CD4-positive, alpha-beta memory T cell (primary cell): ENCODE data around the gene MOGAT1. TPM values are rescaled to one million over a fixed set of nuclear protein-coding genes. Genes with fewer than 3 reads are reported as not detected.

Experiments
- CTCF ChIA-PET: fragments of 350-600 bp; sonication (Branson Sonifier 250); formaldehyde crosslinking; loops from one replicate; lab custom pipeline; 2021; ENCODE audit warnings: inconsistent platforms; ENCODE audit not compliant: partially characterized antibody; lab: Charles Lee
- POLR2A ChIA-PET: fragments of 350-600 bp; sonication (Branson Sonifier 250); formaldehyde crosslinking; loops from one replicate; lab custom pipeline; 2021; ENCODE audit not compliant: partially characterized antibody; lab: Charles Lee
- DNase-seq, 5 donors: peaks; one replicate each; pipeline versions ENCODE4 v3.0.0 to v3.0.0-alpha.2; 2020 to 2022; ENCODE audit warnings: mixed read lengths in 1 of 5
- H3K27ac ChIP-seq: one replicate; pipeline ENCODE4 v1.7.0; 2013; ENCODE audit warnings: low read depth, low read length
- H3K27me3 ChIP-seq: 2 replicates; pipeline ENCODE4 v1.7.0; 2013; ENCODE audit warnings: mild to moderate bottlenecking, low read length, moderate library complexity; ENCODE audit not compliant: insufficient read depth
- H3K36me3 ChIP-seq: 2 replicates; pipeline ENCODE4 v1.7.0; 2013; ENCODE audit warnings: mild to moderate bottlenecking, low read length, moderate library complexity; ENCODE audit not compliant: insufficient read depth
- H3K4me1 ChIP-seq: 2 replicates; pipeline ENCODE4 v1.7.0; 2013; ENCODE audit warnings: mild to moderate bottlenecking, low read length, moderate library complexity; ENCODE audit not compliant: insufficient read depth
- H3K4me3 ChIP-seq, 2 donors: one replicate each; pipeline ENCODE4 v1.7.0; 2013; ENCODE audit warnings: low read length in 2 of 2, mild to moderate bottlenecking in 1 of 2
- H3K9me3 ChIP-seq, 2 donors: one replicate each; pipeline ENCODE4 v1.7.0; 2013; ENCODE audit warnings: low read length in 2 of 2, control low read depth in 1 of 2; ENCODE audit not compliant: control insufficient read depth in 1 of 2
- H3K27ac Mint-ChIP-seq, 7 donors: one replicate each; pipeline ENCODE4 v1.8.0; 2020 to 2021; ENCODE audit warnings: mixed read lengths in 7 of 7, mild to moderate bottlenecking in 6 of 7, inconsistent platforms in 3 of 7, moderate library complexity in 3 of 7
- H3K27me3 Mint-ChIP-seq, 2 donors: one replicate each; pipeline ENCODE4 v1.8.0; 2020 to 2021; ENCODE audit warnings: mixed read lengths in 2 of 2
- H3K36me3 Mint-ChIP-seq, 2 donors: one replicate each; pipeline ENCODE4 v1.8.0; 2020 to 2021; ENCODE audit warnings: mixed read lengths in 2 of 2, inconsistent platforms in 1 of 2, mild to moderate bottlenecking in 1 of 2
- H3K4me1 Mint-ChIP-seq, 4 donors: one replicate each; pipeline ENCODE4 v1.8.0; 2020 to 2021; ENCODE audit warnings: mixed read lengths in 4 of 4, mild to moderate bottlenecking in 1 of 4
- H3K4me3 Mint-ChIP-seq, 8 donors: one replicate each; pipeline ENCODE4 v1.8.0; 2020 to 2021; ENCODE audit warnings: mixed read lengths in 8 of 8, mild to moderate bottlenecking in 7 of 8, moderate library complexity in 6 of 8, inconsistent platforms in 3 of 8
- H3K9me3 Mint-ChIP-seq, 8 donors: one replicate each; pipeline ENCODE4 v1.8.0; 2020 to 2021; ENCODE audit warnings: mixed read lengths in 8 of 8, mild to moderate bottlenecking in 5 of 8, inconsistent platforms in 3 of 8, moderate library complexity in 1 of 8
- intact Hi-C: fragments of 100-400 bp; cut with micrococcal nuclease; formaldehyde crosslinking; loops from one replicate; pipeline ENCODE4 v1.15.1; 2023
- polyA plus RNA-seq, 2 donors: library from polyadenylated mRNA; unstranded; fragments of 300-500 nt; fragmentation: Illumina TruSeq; gene quantifications; one replicate each; pipeline ENCODE4 v1.2.3, GENCODE V29; 2021
- total RNA-seq, 2 experiments: library from RNA; stranded (reverse); gene quantifications; one replicate each; pipeline ENCODE4 v1.2.3, GENCODE V29; 2021

The MOGAT1 gene
- total and polyA plus RNA-seq, 4 experiments from 2014 or later = not detected

GRCh38 chr2:222709191-222709891 is 37.9 kb downstream of the MOGAT1 start:
- intact Hi-C loops = loop anchor here (5.0 kb wide), 1 partner anchor 1573 kb away; no protein-coding TSS in a partner anchor
- Histone ChIP-seq H3K9me3 (no peaks in the 10 kb centered on the region), H3K4me1 (peaks cover 6% of the 10 kb centered on the region), H3K27me3 (no peaks in the 10 kb centered on the region), H3K27ac (no peak overlapping the region), H3K36me3 (no peaks in the 10 kb centered on the region), H3K4me3 (no peak overlapping the region)
- H3K27ac Mint-ChIP-seq = no peak overlapping the region
- POLR2A ChIA-PET = no interaction called here
- no peak for DNase-seq
- CTCF ChIA-PET = interaction anchor here (0.9 to 7.8 kb wide), 15 partner anchors 10 to 230 kb away, joined by 3 to 79 read pairs (median 5); no protein-coding TSS in a partner anchor
- no peak overlapping the region for H3K4me3 Mint-ChIP-seq
- peaks cover 0 to 2% (median 0%) of the 10 kb centered on the region in 8 donors for H3K9me3 Mint-ChIP-seq
- H3K4me1 Mint-ChIP-seq = no peaks in the 10 kb centered on the region
- H3K27me3 Mint-ChIP-seq = peaks cover 27 to 42% of the 10 kb centered on the region in 2 donors
- H3K36me3 Mint-ChIP-seq = no peaks in the 10 kb centered on the region

- peaks cover 0 to 2% (median 0%) of the 10 kb centered on the region in 8 donors for H3K9me3 Mint-ChIP-seq
- ChIA-PET POLR2A (no interaction called here), CTCF (interaction anchor here (1.0 to 1.7 kb wide), 4 partner anchors 10 to 201 kb away, joined by 3 to 5 read pairs (median 4); no protein-coding TSS in a partner anchor)
- H3K27me3 Mint-ChIP-seq = peaks cover 28 to 43% of the 10 kb centered on the region in 2 donors
- H3K27ac ChIP-seq = no peak overlapping the region
- no peak overlapping the region for H3K4me3 Mint-ChIP-seq
- no peaks in the 10 kb centered on the region for H3K36me3 ChIP-seq
- H3K36me3 Mint-ChIP-seq = no peaks in the 10 kb centered on the region
- H3K27me3 ChIP-seq = no peaks in the 10 kb centered on the region
- H3K4me1 ChIP-seq = peaks cover 6% of the 10 kb centered on the region
- intact Hi-C loops = no loop called here
- peaks cover 0 to 2% (median under 1%) of the 10 kb centered on the region in 4 donors for H3K4me1 Mint-ChIP-seq
- no peak for DNase-seq
- H3K27ac Mint-ChIP-seq = no peak overlapping the region
- no peak overlapping the region for H3K4me3 ChIP-seq
- no peaks in the 10 kb centered on the region for H3K9me3 ChIP-seq
These were observed 39.3 kb downstream of the MOGAT1 start for GRCh38 chr2:222710736-222711135.

- CTCF ChIA-PET = interaction anchor here (1.0 to 1.7 kb wide), 4 partner anchors 11 to 200 kb away, joined by 3 to 5 read pairs (median 4); no protein-coding TSS in a partner anchor
- no peak overlapping the region for H3K4me3 ChIP-seq
- no peak for DNase-seq
- H3K9me3 ChIP-seq = no peaks in the 10 kb centered on the region
- peaks cover 29 to 49% of the 10 kb centered on the region in 2 donors for H3K27me3 Mint-ChIP-seq
- no peaks in the 10 kb centered on the region for H3K36me3 ChIP-seq
- no peak overlapping the region for H3K27ac Mint-ChIP-seq
- no peaks in the 10 kb centered on the region for H3K36me3 Mint-ChIP-seq
- H3K4me3 Mint-ChIP-seq = no peak overlapping the region
- peaks cover 0 to 2% (median under 1%) of the 10 kb centered on the region in 4 donors for H3K4me1 Mint-ChIP-seq
- peaks cover 0 to 2% (median 0%) of the 10 kb centered on the region in 8 donors for H3K9me3 Mint-ChIP-seq
- no peak overlapping the region for H3K27ac ChIP-seq
- peaks cover 6% of the 10 kb centered on the region for H3K4me1 ChIP-seq
- POLR2A ChIA-PET = no interaction called here
- no peaks in the 10 kb centered on the region for H3K27me3 ChIP-seq
- intact Hi-C loops = no loop called here
These were observed 40.0 kb downstream of the MOGAT1 start for GRCh38 chr2:222711315-222711940.

GRCh38 chr2:222713002-222713401 is 41.5 kb downstream of the MOGAT1 start:
- Mint-ChIP-seq H3K4me1 (peaks cover 0 to 2% (median under 1%) of the 10 kb centered on the region in 4 donors), H3K27ac (no peak overlapping the region), H3K9me3 (peaks cover 0 to 2% (median 0%) of the 10 kb centered on the region in 8 donors), H3K36me3 (no peaks in the 10 kb centered on the region), H3K27me3 (peaks cover 29 to 38% of the 10 kb centered on the region in 2 donors), H3K4me3 (no peak overlapping the region)
- POLR2A ChIA-PET = no interaction called here
- Histone ChIP-seq H3K4me1 (peaks cover 2% of the 10 kb centered on the region), H3K36me3 (no peaks in the 10 kb centered on the region), H3K9me3 (no peaks in the 10 kb centered on the region), H3K4me3 (no peak overlapping the region), H3K27ac (no peak overlapping the region), H3K27me3 (no peaks in the 10 kb centered on the region)
- no peak for DNase-seq
- CTCF ChIA-PET = interaction anchor here (0.9 to 5.8 kb wide), 3 partner anchors 7 to 189 kb away, joined by 3 to 24 read pairs (median 3); no protein-coding TSS in a partner anchor
- intact Hi-C loops = no loop called here

GRCh38 chr2:222714361-222715241 is 43.1 kb downstream of the MOGAT1 start:
- Mint-ChIP-seq H3K4me1 (peaks cover 0 to 2% (median under 1%) of the 10 kb centered on the region in 4 donors), H3K4me3 (no peak overlapping the region), H3K27ac (no peak overlapping the region), H3K36me3 (no peaks in the 10 kb centered on the region), H3K27me3 (peaks cover 23 to 38% of the 10 kb centered on the region in 2 donors), H3K9me3 (peaks cover 0 to 2% (median 0%) of the 10 kb centered on the region in 8 donors)
- ChIA-PET CTCF (interaction anchor here (0.6 to 5.8 kb wide), 3 partner anchors 8 to 255 kb away, joined by 3 to 24 read pairs (median 3); no protein-coding TSS in a partner anchor), POLR2A (no interaction called here)
- H3K27ac ChIP-seq = no peak overlapping the region
- H3K9me3 ChIP-seq = no peaks in the 10 kb centered on the region
- H3K27me3 ChIP-seq = no peaks in the 10 kb centered on the region
- H3K4me3 ChIP-seq = no peak overlapping the region
- H3K4me1 ChIP-seq = no peaks in the 10 kb centered on the region
- intact Hi-C loops = no loop called here
- no peaks in the 10 kb centered on the region for H3K36me3 ChIP-seq
- no peak for DNase-seq

- Histone ChIP-seq H3K4me1 (no peaks in the 10 kb centered on the region), H3K27ac (no peak overlapping the region), H3K36me3 (no peaks in the 10 kb centered on the region), H3K27me3 (no peaks in the 10 kb centered on the region), H3K9me3 (no peaks in the 10 kb centered on the region), H3K4me3 (no peak overlapping the region)
- H3K36me3 Mint-ChIP-seq = no peaks in the 10 kb centered on the region
- no peak overlapping the region for H3K27ac Mint-ChIP-seq
- DNase-seq = no peak
- H3K4me3 Mint-ChIP-seq = no peak overlapping the region
- H3K27me3 Mint-ChIP-seq = peaks cover 19 to 36% of the 10 kb centered on the region in 2 donors
- intact Hi-C loops = no loop called here
- peaks cover 0 to 2% (median under 1%) of the 10 kb centered on the region in 4 donors for H3K4me1 Mint-ChIP-seq
- peaks cover 0 to 2% (median 0%) of the 10 kb centered on the region in 8 donors for H3K9me3 Mint-ChIP-seq
- POLR2A ChIA-PET = no interaction called here
- CTCF ChIA-PET = interaction anchor here (5.8 kb wide), 1 partner anchor 9 kb away, joined by 24 read pairs; no protein-coding TSS in a partner anchor
These were observed 44.3 kb downstream of the MOGAT1 start for GRCh38 chr2:222715742-222716141.
